Gastroesophageal sphincter (tissue), 4 donors: ENCODE data around the gene NFYC. TPM values are rescaled to one million over a fixed set of nuclear protein-coding genes. Genes with fewer than 3 reads are reported as not detected.

Experiments used
- ATAC-seq: fragments of 150-250 bp; one replicate; pipeline ENCODE4 v1.9.1; 2016; ENCODE audit warnings: mild to moderate bottlenecking, moderate library complexity
- H3K27ac ChIP-seq, 4 donors: fragments of 200-600 bp; sonication (generic) in 3 of 4; 1 replicate in 3 of 4; 2 replicates in 1 of 4; pipeline ENCODE4 v1.5.1; 2016 to 2019
- H3K27me3 ChIP-seq: fragments of 200-600 bp; sonication (generic); one replicate; pipeline ENCODE4 v1.5.1; 2019
- H3K36me3 ChIP-seq, 2 donors: fragments of 200-600 bp; sonication (generic); one replicate each; pipeline ENCODE4 v1.5.1; 2019; ENCODE audit warnings: control low read depth in 1 of 2
- H3K4me1 ChIP-seq, 3 donors: fragments of 200-600 bp; sonication (generic); 1 replicate in 2 of 3; 2 replicates in 1 of 3; pipeline ENCODE4 v1.5.1; 2016 to 2019; ENCODE audit warnings: control low read depth in 2 of 3
- H3K4me3 ChIP-seq, 2 donors: fragments of 200-600 bp; sonication (generic); one replicate each; pipeline ENCODE4 v1.5.1; 2019; ENCODE audit warnings: mild to moderate bottlenecking in 1 of 2, moderate library complexity in 1 of 2
- H3K9me3 ChIP-seq, 3 donors: fragments of 200-600 bp; sonication (generic); one replicate each; pipeline ENCODE4 v1.5.1; 2017 to 2019; ENCODE audit warnings: control low read depth in 2 of 3
- CTCF ChIP-seq, 4 experiments: fragments of 200-600 bp in 2 of 4; fragments of 450-650 bp in 2 of 4; sonication (generic) in 1 of 4; IDR thresholded peaks; one replicate each; pipeline ENCODE4 v1.5.1; 2017 to 2019; ENCODE audit warnings: antibody characterized with exemption in 4 of 4, mild to moderate bottlenecking in 2 of 4, moderate library complexity in 2 of 4
- EP300 ChIP-seq: sonication (generic); formaldehyde crosslinking; IDR thresholded peaks from one replicate; pipeline ENCODE4 v1.6.1; 2017; ENCODE audit warnings: antibody characterized with exemption, mild to moderate bottlenecking
- POLR2A ChIP-seq, 2 donors: fragments of 450-650 bp; IDR thresholded peaks; one replicate each; pipeline ENCODE4 v1.6.1; 2017; ENCODE audit warnings: antibody characterized with exemption in 2 of 2, mild to moderate bottlenecking in 2 of 2, moderate library complexity in 1 of 2
- POLR2AphosphoS5 ChIP-seq: sonication (generic); formaldehyde crosslinking; IDR thresholded peaks from one replicate; pipeline ENCODE4 v1.6.1; 2017; ENCODE audit warnings: antibody characterized with exemption
- WGBS, 2 donors: methylation state at CpG; one replicate each; pipeline ENCODE4 v1.1.5; 2018; ENCODE audit warnings: low coverage in 1 of 2; 5-methylcytosine and 5-hydroxymethylcytosine counted together
- total RNA-seq, 4 donors: library from RNA; depleted of rRNA; stranded (reverse); fragments of >200 nt; gene quantifications; one replicate each; pipeline ENCODE4 v1.1.0, GENCODE V29; 2016

NFYC gene
- total RNA-seq, 4 donors from 2014 or later: 32.4 to 54.2 (median 46.5) TPM

- Histone ChIP-seq H3K27me3 (no peaks in the 10 kb centered on the region), H3K9me3 (no peaks in the 10 kb centered on the region), H3K4me1 (peaks cover 7 to 73% (median 14%) of the 10 kb centered on the region in 3 donors), H3K36me3 (peaks cover 0 to 92% of the 10 kb centered on the region in 2 donors), H3K27ac (peak overlapping the region in 3 of 4 donors; percentile 79 to 87 (median 83)), H3K4me3 (no peak overlapping the region)
- 75% methylated on average over 4 of the region's 8 CpGs; no CpG with 5 or more reads in 1 of the 2 donors for WGBS, 2 donors
- TF ChIP-seq POLR2AphosphoS5 (no peak), CTCF (IDR thresholded peaks at IDR 0.05) (no peak), EP300 (no peak), POLR2A (IDR thresholded peaks at IDR 0.05) (no peak)
- no peak for ATAC-seq
These were observed 65.6 kb downstream of the NFYC start for GRCh38 chr1:40757084-40757483.

GRCh38 chr1:40758004-40758403 lies 66.5 kb downstream of the NFYC start:
- no peak for ATAC-seq
- H3K4me3 ChIP-seq: no peak overlapping the region
- H3K9me3 ChIP-seq: no peaks in the 10 kb centered on the region
- peaks cover 7 to 75% (median 14%) of the 10 kb centered on the region in 3 donors for H3K4me1 ChIP-seq
- TF ChIP-seq CTCF (IDR thresholded peaks at IDR 0.05): no peak
- TF ChIP-seq EP300: no peak
- TF ChIP-seq POLR2A (IDR thresholded peaks at IDR 0.05): no peak
- TF ChIP-seq POLR2AphosphoS5: no peak
- WGBS, 2 donors: 90% methylated on average over 2 of the region's 7 CpGs; no CpG with 5 or more reads in 1 of the 2 donors
- peak overlapping the region; percentile 64 to 87 (median 81) for H3K27ac ChIP-seq
- peaks cover 0 to 95% of the 10 kb centered on the region in 2 donors for H3K36me3 ChIP-seq
- no peaks in the 10 kb centered on the region for H3K27me3 ChIP-seq

- peak; percentile 68 for TF ChIP-seq POLR2AphosphoS5
- no peak for TF ChIP-seq EP300
- no peaks in the 10 kb centered on the region for H3K9me3 ChIP-seq
- peak overlapping the region; percentile 64 to 87 (median 81) for H3K27ac ChIP-seq
- 24 to 74% methylated on average over 3 to 6 of the region's 6 CpGs for WGBS, 2 donors
- peaks cover 7 to 71% (median 14%) of the 10 kb centered on the region in 3 donors for H3K4me1 ChIP-seq
- no peak overlapping the region for H3K4me3 ChIP-seq
- ATAC-seq: peak; percentile 61
- peaks cover 0 to 95% of the 10 kb centered on the region in 2 donors for H3K36me3 ChIP-seq
- no peaks in the 10 kb centered on the region for H3K27me3 ChIP-seq
These were observed 67.3 kb downstream of the NFYC start for GRCh38 chr1:40758578-40759343.

GRCh38 chr1:40760984-40761383 lies 69.5 kb downstream of the NFYC start:
- Histone ChIP-seq H3K4me1 (peaks cover 0 to 49% (median 4%) of the 10 kb centered on the region in 3 donors), H3K4me3 (no peak overlapping the region), H3K27me3 (no peaks in the 10 kb centered on the region), H3K27ac (peak overlapping the region in 3 of 4 donors; percentile 56 to 87 (median 79)), H3K36me3 (peaks cover 0 to 95% of the 10 kb centered on the region in 2 donors), H3K9me3 (no peaks in the 10 kb centered on the region)
- 48 to 67% methylated on average over 4 of the region's 4 CpGs for whole genome bisulfite sequencing, 2 donors
- TF ChIP-seq POLR2A (IDR thresholded peaks at IDR 0.05): no peak
- no peak for TF ChIP-seq POLR2AphosphoS5
- no peak for TF ChIP-seq EP300
- no peak for TF ChIP-seq CTCF (IDR thresholded peaks at IDR 0.05)
- no peak for ATAC-seq

- H3K27me3 ChIP-seq: no peaks in the 10 kb centered on the region
- TF ChIP-seq EP300 (no peak), POLR2A (IDR thresholded peaks at IDR 0.05) (no peak), CTCF (IDR thresholded peaks at IDR 0.05) (no peak), POLR2AphosphoS5 (no peak)
- 74 to 80% methylated on average over 5 to 7 of the region's 7 CpGs for WGBS, 2 donors
- H3K4me1 ChIP-seq: peaks cover 0 to 43% (median 4%) of the 10 kb centered on the region in 3 donors
- H3K36me3 ChIP-seq: peaks cover 0 to 95% of the 10 kb centered on the region in 2 donors
- H3K9me3 ChIP-seq: no peaks in the 10 kb centered on the region
- peak overlapping the region in 3 of 4 donors; percentile 56 to 87 (median 79) for H3K27ac ChIP-seq
- no peak for ATAC-seq
- no peak overlapping the region for H3K4me3 ChIP-seq
These were observed 70.8 kb downstream of the NFYC start for GRCh38 chr1:40762144-40762923.
